Sigmoid colon (tissue), 7 donors: ENCODE results near the gene CFAP61. TPM values are rescaled to one million over a fixed set of nuclear protein-coding genes. Genes with fewer than 3 reads are reported as not detected.
"Not testable (repeated sequence)": the region's sequence is repeated elsewhere in the genome, so short reads cannot be mapped to it uniquely, and the experiment has no call there.

ENCODE experiments used
- DNase-seq: peaks from one replicate; pipeline ENCODE4 v3.0.0-alpha.2; 2019
- H3K27ac ChIP-seq, 4 donors: fragments of 200-600 bp; sonication (generic); one replicate each; pipeline ENCODE4 v1.5.1; 2016 to 2019; ENCODE audit warnings: mild to moderate bottlenecking in 1 of 4
- H3K27me3 ChIP-seq, 3 donors: fragments of 200-600 bp; sonication (generic); one replicate each; pipeline ENCODE4 v1.5.1; 2019; ENCODE audit warnings: mild to moderate bottlenecking in 1 of 3
- H3K36me3 ChIP-seq, 4 donors: fragments of 200-600 bp; sonication (generic); one replicate each; pipeline ENCODE4 v1.5.1; 2016 to 2019
- H3K4me1 ChIP-seq, 4 donors: fragments of 200-600 bp; sonication (generic); one replicate each; pipeline ENCODE4 v1.5.1; 2017 to 2019
- H3K4me3 ChIP-seq, 4 donors: fragments of 200-600 bp; sonication (generic); one replicate each; pipeline ENCODE4 v1.5.1; 2017 to 2019; ENCODE audit warnings: mild to moderate bottlenecking in 2 of 4, moderate library complexity in 1 of 4
- H3K9me3 ChIP-seq, 4 donors: fragments of 200-600 bp in 3 of 4; sonication (generic) in 3 of 4; one replicate each; pipeline versions ENCODE4 v1.5.1 to v1.6.1; 2013 to 2019
- CTCF ChIP-seq, 4 experiments: fragments of 450-650 bp in 3 of 4; fragments of 200-600 bp in 1 of 4; IDR thresholded peaks; one replicate each; pipeline ENCODE4 v1.5.1; 2016 to 2019; ENCODE audit warnings: antibody characterized with exemption in 4 of 4, mild to moderate bottlenecking in 3 of 4, moderate library complexity in 2 of 4
- EP300 ChIP-seq, 4 donors: sonication (generic); formaldehyde crosslinking; IDR thresholded peaks; one replicate each; pipeline ENCODE4 v1.6.1; 2017; ENCODE audit warnings: antibody characterized with exemption in 4 of 4
- POLR2A ChIP-seq, 2 donors: fragments of 450-650 bp; IDR thresholded peaks; one replicate each; pipeline ENCODE4 v1.6.1; 2016; ENCODE audit warnings: antibody characterized with exemption in 2 of 2, mild to moderate bottlenecking in 2 of 2, moderate library complexity in 2 of 2
- POLR2AphosphoS5 ChIP-seq, 4 donors: sonication (generic); formaldehyde crosslinking; IDR thresholded peaks; one replicate each; pipeline ENCODE4 v1.6.1; 2017; ENCODE audit warnings: antibody characterized with exemption in 4 of 4
- WGBS, 2 donors: extraction: QIAGEN DNeasy Blood & Tissue Kit; methylation state at CpG; one replicate each; pipeline ENCODE4 v1.1.7; 2013; 5-methylcytosine and 5-hydroxymethylcytosine counted together
- intact Hi-C: fragments of 100-400 bp; cut with DNase I; formaldehyde crosslinking; loops from one replicate; pipeline ENCODE4 v1.15.1; 2023
- polyA plus RNA-seq, 3 donors: library from polyadenylated mRNA; stranded (reverse); fragments of 200-250 nt; gene quantifications; one replicate each; pipeline ENCODE4 v1.2.3, GENCODE V29; 2013
- total RNA-seq, 4 donors: library from RNA; depleted of rRNA; stranded (reverse); fragments of >200 nt; gene quantifications; one replicate each; pipeline ENCODE4 v1.1.0, GENCODE V29; 2016
- donor health status: healthy with polysubstance abuse.
- donor health status: Bipolar disorder and iron deficiency.
- donor health status: healthy.

Gene CFAP61
- total and polyA plus RNA-seq, 7 donors = 0.15 to 2.0 (median 0.44) TPM; not detected in 3

GRCh38 chr20:20214757-20215275 lies 162.5 kb downstream of the CFAP61 start:
- Histone ChIP-seq H3K4me3 (no peak overlapping the region), H3K27ac (no peak overlapping the region), H3K27me3 (peaks cover 0 to 10% (median 0%) of the 10 kb centered on the region in 3 donors), H3K4me1 (no peaks in the 10 kb centered on the region), H3K9me3 (peaks cover 0 to 4% (median 0%) of the 10 kb centered on the region in 4 donors), H3K36me3 (no peaks in the 10 kb centered on the region)
- intact Hi-C loops = no loop called here
- no peak for DNase-seq
- WGBS, 2 donors = 65 to 77% methylated on average over 7 of the region's 7 CpGs
- TF ChIP-seq POLR2A (IDR thresholded peaks at IDR 0.05) = no peak
- no peak for TF ChIP-seq CTCF (IDR thresholded peaks at IDR 0.05)
- TF ChIP-seq EP300 (IDR thresholded peaks at IDR 0.05) = no peak
- TF ChIP-seq POLR2AphosphoS5 (IDR thresholded peaks at IDR 0.05) = no peak

- H3K4me3 ChIP-seq = no peak overlapping the region
- no peaks in the 10 kb centered on the region for H3K4me1 ChIP-seq
- TF ChIP-seq EP300 (IDR thresholded peaks at IDR 0.05) = no peak
- TF ChIP-seq CTCF (IDR thresholded peaks at IDR 0.05) = no peak
- TF ChIP-seq POLR2A (IDR thresholded peaks at IDR 0.05) = no peak
- no peak overlapping the region for H3K27ac ChIP-seq
- WGBS, 2 donors = 57 to 59% methylated on average over 12 of the region's 12 CpGs
- H3K36me3 ChIP-seq = no peaks in the 10 kb centered on the region
- intact Hi-C loops = no loop called here
- peaks cover 0 to 4% (median 0%) of the 10 kb centered on the region in 4 donors for H3K9me3 ChIP-seq
- no peak for DNase-seq
- H3K27me3 ChIP-seq = peaks cover 0 to 10% (median 0%) of the 10 kb centered on the region in 3 donors
Observed at GRCh38 chr20:20215976-20216727, 163.8 kb downstream of the CFAP61 start.

- no peaks in the 10 kb centered on the region for H3K4me1 ChIP-seq
- TF ChIP-seq POLR2AphosphoS5 (IDR thresholded peaks at IDR 0.05) (no peak), EP300 (IDR thresholded peaks at IDR 0.05) (no peak), CTCF (IDR thresholded peaks at IDR 0.05) (no peak), POLR2A (IDR thresholded peaks at IDR 0.05) (no peak)
- peaks cover 0 to 10% (median 0%) of the 10 kb centered on the region in 3 donors for H3K27me3 ChIP-seq
- DNase-seq = no peak
- H3K4me3 ChIP-seq = no peak overlapping the region
- 41 to 50% methylated on average over 2 of the region's 2 CpGs for WGBS, 2 donors
- H3K27ac ChIP-seq = no peak overlapping the region
- intact Hi-C loops = no loop called here
- peaks cover 0 to 4% (median 0%) of the 10 kb centered on the region in 4 donors for H3K9me3 ChIP-seq
- H3K36me3 ChIP-seq = no peaks in the 10 kb centered on the region
Observed at GRCh38 chr20:20216941-20217340, 164.6 kb downstream of the CFAP61 start.

- Histone ChIP-seq H3K27me3 (peaks cover 0 to 10% (median 0%) of the 10 kb centered on the region in 3 donors), H3K27ac (no peak overlapping the region), H3K36me3 (no peaks in the 10 kb centered on the region), H3K4me3 (no peak overlapping the region), H3K9me3 (peaks cover 0 to 4% (median 0%) of the 10 kb centered on the region in 4 donors), H3K4me1 (no peaks in the 10 kb centered on the region)
- intact Hi-C loops = no loop called here
- TF ChIP-seq POLR2AphosphoS5 (IDR thresholded peaks at IDR 0.05) = no peak
- TF ChIP-seq POLR2A (IDR thresholded peaks at IDR 0.05) = no peak
- no peak for TF ChIP-seq EP300 (IDR thresholded peaks at IDR 0.05)
- no peak for TF ChIP-seq CTCF (IDR thresholded peaks at IDR 0.05)
- DNase-seq = no peak
- WGBS, 2 donors = 72 to 73% methylated on average over 1 of the region's 1 CpG
Observed at GRCh38 chr20:20217621-20218020, 165.3 kb downstream of the CFAP61 start.

- H3K4me1 ChIP-seq, H3K4me3 ChIP-seq, intact Hi-C loops, H3K27ac ChIP-seq, H3K9me3 ChIP-seq, H3K36me3 ChIP-seq, DNase-seq: not testable (repeated sequence)
- WGBS, 2 donors = 87 to 93% methylated on average over 4 of the region's 4 CpGs
- peaks cover 0 to 10% (median 0%) of the 10 kb centered on the region in 3 donors for H3K27me3 ChIP-seq
Observed at GRCh38 chr20:20218106-20218505, 165.8 kb downstream of the CFAP61 start.
